ENCODE measurements around the gene SLC8A1. TPM values are rescaled to one million over a fixed set of nuclear protein-coding genes. Genes with fewer than 3 reads are reported as not detected.

SLC8A1 gene
- total and polyA plus RNA-seq, 10 of the 15 experiments (the other 5 are each of a cell fraction or from before 2014, with no cell fraction given), result under 0.01 to 1.2 (median 0.01) TPM; not detected in 3

DNA sequence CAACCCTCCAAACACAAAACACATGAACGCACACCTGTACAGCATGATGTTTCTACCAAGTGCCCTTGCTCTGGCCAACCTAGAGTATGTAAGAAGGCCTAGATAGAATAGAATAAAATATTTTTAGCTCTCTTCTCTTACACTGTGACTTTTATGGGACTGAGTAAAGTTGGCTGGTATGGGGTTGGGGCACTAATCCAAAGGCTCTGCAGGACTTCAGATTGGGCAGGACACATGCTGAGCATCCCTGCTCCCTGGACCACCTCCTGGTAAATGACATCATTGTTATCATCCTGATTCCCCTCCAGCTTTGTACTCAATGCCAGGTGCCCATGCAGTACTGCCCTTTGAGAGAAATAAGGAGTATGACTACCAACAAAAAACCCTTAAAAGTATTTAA is 322.2 kb downstream of the SLC8A1 start:
- intact Hi-C loops (cut with micrococcal nuclease; ENCODE audit: unreplicated experiment), result no loop called here
- Histone ChIP-seq H3K4me2 (ENCODE audit: control insufficient read depth, insufficient read depth) (no peak overlapping the region), H3K9me3 (replicated peaks; ENCODE audit: control insufficient read depth, insufficient read depth, low read length) (no peaks in the 10 kb centered on the region), H3K4me1 (ENCODE audit: control insufficient read depth, insufficient read depth, low read length) (no peaks in the 10 kb centered on the region), H3K27ac (ENCODE audit: control insufficient read depth, insufficient read depth) (no peak overlapping the region), H3K79me2 (ENCODE audit: control insufficient read depth, insufficient read depth, low read length) (no peaks in the 10 kb centered on the region), H2AFZ (ENCODE audit: control insufficient read depth, low read depth, low read length) (no peak overlapping the region), H4K20me1 (ENCODE audit: control insufficient read depth, insufficient read depth) (no peaks in the 10 kb centered on the region), H3K9ac (ENCODE audit: control insufficient read depth, insufficient read depth, low read length) (no peak overlapping the region), H3K36me3 (ENCODE audit: control insufficient read depth in 2 of 2, insufficient read depth in 2 of 2, low read length in 1 of 2) (no peaks in the 10 kb centered on the region), H3K27me3 (replicated peaks in 1 of 2; ENCODE audit: control insufficient read depth in 2 of 2, insufficient read depth in 2 of 2, low read length in 1 of 2) (no peaks in the 10 kb centered on the region), H3K4me3 (no peak overlapping the region)
- FAIRE-seq (no peak), DNase-seq (ENCODE audit: low read depth, low spot score) (no peak), ATAC-seq (no peak)
- POLR2A ChIA-PET, result no interaction called here
- no peak for TF ChIP-seq RFX5 (IDR thresholded peaks at IDR 0.05; ENCODE audit: low read depth, low read length)
- TF ChIP-seq, protein P1, sequence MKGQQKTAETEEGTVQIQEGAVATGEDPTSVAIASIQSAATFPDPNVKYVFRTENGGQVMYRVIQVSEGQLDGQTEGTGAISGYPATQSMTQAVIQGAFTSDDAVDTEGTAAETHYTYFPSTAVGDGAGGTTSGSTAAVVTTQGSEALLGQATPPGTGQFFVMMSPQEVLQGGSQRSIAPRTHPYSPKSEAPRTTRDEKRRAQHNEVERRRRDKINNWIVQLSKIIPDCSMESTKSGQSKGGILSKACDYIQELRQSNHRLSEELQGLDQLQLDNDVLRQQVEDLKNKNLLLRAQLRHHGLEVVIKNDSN (IDR thresholded peaks at IDR 0.05; ENCODE audit: borderline replicate concordance, extremely low read length, insufficient read depth, low read depth, low read length), result no peak
- no peak for TF ChIP-seq NR2C2 (IDR thresholded peaks at IDR 0.05; ENCODE audit: borderline replicate concordance, control insufficient read depth, insufficient read length, low read depth)
- TF ChIP-seq RCOR1 (conservative IDR thresholded peaks at IDR 0.05; ENCODE audit: low read depth, low read length), result no peak
- TF ChIP-seq, protein P2, sequence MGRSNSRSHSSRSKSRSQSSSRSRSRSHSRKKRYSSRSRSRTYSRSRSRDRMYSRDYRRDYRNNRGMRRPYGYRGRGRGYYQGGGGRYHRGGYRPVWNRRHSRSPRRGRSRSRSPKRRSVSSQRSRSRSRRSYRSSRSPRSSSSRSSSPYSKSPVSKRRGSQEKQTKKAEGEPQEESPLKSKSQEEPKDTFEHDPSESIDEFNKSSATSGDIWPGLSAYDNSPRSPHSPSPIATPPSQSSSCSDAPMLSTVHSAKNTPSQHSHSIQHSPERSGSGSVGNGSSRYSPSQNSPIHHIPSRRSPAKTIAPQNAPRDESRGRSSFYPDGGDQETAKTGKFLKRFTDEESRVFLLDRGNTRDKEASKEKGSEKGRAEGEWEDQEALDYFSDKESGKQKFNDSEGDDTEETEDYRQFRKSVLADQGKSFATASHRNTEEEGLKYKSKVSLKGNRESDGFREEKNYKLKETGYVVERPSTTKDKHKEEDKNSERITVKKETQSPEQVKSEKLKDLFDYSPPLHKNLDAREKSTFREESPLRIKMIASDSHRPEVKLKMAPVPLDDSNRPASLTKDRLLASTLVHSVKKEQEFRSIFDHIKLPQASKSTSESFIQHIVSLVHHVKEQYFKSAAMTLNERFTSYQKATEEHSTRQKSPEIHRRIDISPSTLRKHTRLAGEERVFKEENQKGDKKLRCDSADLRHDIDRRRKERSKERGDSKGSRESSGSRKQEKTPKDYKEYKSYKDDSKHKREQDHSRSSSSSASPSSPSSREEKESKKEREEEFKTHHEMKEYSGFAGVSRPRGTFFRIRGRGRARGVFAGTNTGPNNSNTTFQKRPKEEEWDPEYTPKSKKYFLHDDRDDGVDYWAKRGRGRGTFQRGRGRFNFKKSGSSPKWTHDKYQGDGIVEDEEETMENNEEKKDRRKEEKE (IDR thresholded peaks at IDR 0.05), result no peak
- no peak for TF ChIP-seq NFYB (IDR thresholded peaks at IDR 0.05; ENCODE audit: insufficient read depth, low read depth, low read length)
- no peak for TF ChIP-seq ASH2L (IDR thresholded peaks at IDR 0.05; ENCODE audit: borderline replicate concordance, low read depth)
- in situ Hi-C loops (cut with MboI), result no loop called here
- SMC1A ChIA-PET (ENCODE audit: uncharacterized antibody, unreplicated experiment), result interaction anchor here (2.4 kb wide), 1 partner anchor 14 kb away, joined by 6 read pairs; no protein-coding TSS in a partner anchor
- CTCF ChIA-PET, result interaction anchor here (0.7 kb wide), 1 partner anchor 20 kb away, joined by 3 read pairs; no protein-coding TSS in a partner anchor
- RAD21 ChIA-PET (ENCODE audit: unreplicated experiment), result no interaction called here
- BruUV-seq (replicated peaks), result no TSS peak
- WGBS (ENCODE audit: insufficient coverage, insufficient replicate concordance, low lambda C conversion rate, missing lambda C conversion rate), result 39% methylated on average over 1 of the region's 1 CpG

Measured in GM12878 (cell line).